HT-29 (cell line): Measurements from ENCODE around the gene TCF12. TPM values are rescaled to one million over a fixed set of nuclear protein-coding genes. Genes with fewer than 3 reads are reported as not detected.

Experiments
- DNase-seq: peaks from one replicate; pipeline ENCODE4 v3.0.0-alpha.2; 2015; ENCODE audit warnings: low spot score
- total RNA-seq: library from RNA; depleted of rRNA; stranded (reverse); fragments of >200 nt; shearing (Covaris generic); gene quantifications from 2 replicates; pipeline ENCODE4 v1.2.3, GENCODE V29; 2014

TCF12 gene
- total RNA-seq, 1 experiment from 2014 or later, result 154 TPM

- no peak for DNase-seq
These were observed 127.4 kb downstream of the TCF12 start for GRCh38 chr15:57045741-57046382.

- no peak for DNase-seq
These were observed 130.6 kb downstream of the TCF12 start for GRCh38 chr15:57048930-57049549.

GRCh38 chr15:57053470-57053869 lies 135.0 kb downstream of the TCF12 start:
- no peak for DNase-seq

GRCh38 chr15:57054204-57054750 lies 135.8 kb downstream of the TCF12 start:
- DNase-seq, result no peak

GRCh38 chr15:57056357-57056756 lies 137.9 kb downstream of the TCF12 start:
- no peak for DNase-seq

- DNase-seq, result no peak
These were observed 138.9 kb downstream of the TCF12 start for GRCh38 chr15:57057134-57057930.

- DNase-seq, result no peak
These were observed 140.7 kb downstream of the TCF12 start for GRCh38 chr15:57059026-57059660.

- DNase-seq, result no peak
These were observed 142.4 kb downstream of the TCF12 start for GRCh38 chr15:57060799-57061198.

- no peak for DNase-seq
These were observed 142.8 kb downstream of the TCF12 start for GRCh38 chr15:57061281-57061680.

GRCh38 chr15:57061696-57062095 lies 143.3 kb downstream of the TCF12 start:
- DNase-seq, result no peak

- no peak for DNase-seq
These were observed 145.6 kb downstream of the TCF12 start for GRCh38 chr15:57064033-57064432.

GRCh38 chr15:57069423-57069822 lies 151.0 kb downstream of the TCF12 start:
- no peak for DNase-seq

GRCh38 chr15:57070674-57071073 lies 152.2 kb downstream of the TCF12 start:
- DNase-seq, result no peak

GRCh38 chr15:57079446-57079845 lies 161.0 kb downstream of the TCF12 start:
- no peak for DNase-seq

GRCh38 chr15:57079931-57080620 lies 161.6 kb downstream of the TCF12 start:
- DNase-seq, result no peak

- peak; percentile 62 for DNase-seq
These were observed 163.7 kb downstream of the TCF12 start for GRCh38 chr15:57082054-57082728.

- DNase-seq, result no peak
These were observed 165.7 kb downstream of the TCF12 start for GRCh38 chr15:57084192-57084591.

- peak; percentile 33 for DNase-seq
These were observed 166.8 kb downstream of the TCF12 start for GRCh38 chr15:57085267-57085666.

GRCh38 chr15:57086857-57087427 lies 168.5 kb downstream of the TCF12 start:
- no peak for DNase-seq

- no peak for DNase-seq
These were observed 171.5 kb downstream of the TCF12 start for GRCh38 chr15:57089815-57090495.
